HG03460 (cell line): ENCODE results near the gene EZR.

Experiments
- ATAC-seq: cut with Tn5 transposase; IDR thresholded peaks from one replicate; pipeline ENCODE4 v1.9.1; 2021; ENCODE audit not compliant: unreplicated experiment

Gene EZR

DNA sequence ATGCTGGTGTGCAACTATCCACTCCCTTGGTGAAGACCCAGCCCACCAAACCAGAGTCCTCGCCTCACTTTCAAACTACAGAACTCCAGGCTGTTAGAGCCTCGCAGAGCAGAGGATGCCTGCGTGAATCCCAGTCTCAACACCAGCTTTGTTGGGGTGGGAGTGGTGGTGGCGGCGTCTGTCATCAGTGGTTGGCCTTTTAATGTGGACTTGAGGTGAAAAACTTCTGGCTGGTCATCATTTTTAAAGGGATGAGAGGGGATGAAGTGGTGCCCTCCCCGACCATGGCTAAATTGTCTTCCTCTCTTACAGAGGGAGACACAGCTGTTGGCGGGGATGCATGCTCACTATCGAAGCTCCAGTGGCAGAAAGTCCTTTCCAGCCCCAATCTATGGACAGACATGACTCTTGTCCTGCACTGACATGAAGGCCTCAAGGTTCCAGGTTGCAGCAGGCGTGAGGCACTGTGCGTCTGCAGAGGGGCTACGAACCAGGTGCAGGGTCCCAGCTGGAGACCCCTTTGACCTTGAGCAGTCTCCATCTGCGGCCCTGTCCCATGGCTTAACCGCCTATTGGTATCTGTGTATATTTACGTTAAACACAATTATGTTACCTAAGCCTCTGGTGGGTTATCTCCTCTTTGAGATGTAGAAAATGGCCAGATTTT, 54.9 kb downstream of the EZR start:
- ATAC-seq: no peak

DNA sequence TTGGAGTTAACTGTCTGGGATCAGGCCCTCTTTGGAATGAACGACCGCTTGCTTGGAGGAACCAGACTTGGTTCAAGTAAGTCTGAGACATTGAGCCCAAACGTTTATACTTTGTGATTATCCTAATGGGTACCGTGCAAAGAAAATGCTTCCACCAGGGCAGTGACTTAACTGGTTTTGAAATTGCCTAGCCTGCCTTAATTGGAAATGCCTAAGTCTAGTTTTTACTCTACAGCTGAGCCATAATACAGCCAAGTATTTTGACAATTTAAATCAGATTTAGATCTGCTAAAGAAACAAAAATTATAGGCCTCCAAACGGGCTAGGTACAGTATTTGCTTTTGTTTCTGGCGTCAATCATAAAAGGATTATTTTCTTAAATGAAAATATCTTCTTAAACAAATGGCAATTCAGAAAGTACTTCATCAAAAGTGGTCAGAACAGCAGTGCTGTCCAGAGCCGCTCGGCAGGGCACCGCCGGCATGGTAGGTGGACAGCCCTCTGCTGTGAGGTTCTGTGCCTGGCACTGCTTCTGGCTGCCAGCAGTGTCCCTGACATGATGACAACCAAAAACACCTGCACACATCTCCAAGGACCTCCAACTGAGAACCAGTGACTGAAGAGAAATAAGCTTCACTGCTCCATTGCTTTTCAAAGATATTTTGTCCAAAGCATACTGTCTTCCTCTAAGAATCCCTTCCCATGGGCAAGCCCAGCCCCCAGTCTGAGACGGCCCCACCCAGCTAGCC, 55.6 kb downstream of the EZR start:
- ATAC-seq: no peak

DNA sequence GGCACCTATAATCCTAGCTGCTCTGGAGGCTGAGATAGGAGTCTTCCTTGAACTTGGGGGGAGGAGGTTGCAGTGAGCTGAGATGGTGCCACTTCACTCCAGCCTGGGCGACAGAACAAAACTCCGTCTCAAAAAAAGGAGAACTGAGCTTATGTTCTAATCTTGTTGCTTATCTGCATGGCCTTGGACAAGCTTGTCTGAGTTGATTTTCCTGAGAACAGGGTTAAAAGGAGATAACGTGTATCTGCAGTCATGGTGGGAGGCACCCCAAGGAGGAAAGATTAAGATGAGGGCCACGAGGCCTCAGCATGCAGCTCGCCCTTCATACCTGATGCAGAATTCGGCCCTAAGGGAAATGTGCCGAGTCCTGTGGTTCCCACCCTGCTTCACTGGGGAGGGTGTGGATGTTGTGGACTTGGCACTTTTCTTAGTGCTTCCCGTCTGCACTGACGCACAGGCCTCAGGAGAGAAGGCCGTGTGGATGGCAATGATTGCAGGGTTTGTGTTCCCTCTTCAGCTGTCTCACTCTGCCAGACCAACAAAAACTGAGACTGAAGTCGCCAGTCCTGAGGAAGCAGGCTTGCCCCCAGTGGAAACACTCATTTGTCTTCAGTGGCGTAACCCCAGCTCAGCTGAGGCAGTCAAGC, 56.3 kb downstream of the EZR start:
- no peak for ATAC-seq

DNA sequence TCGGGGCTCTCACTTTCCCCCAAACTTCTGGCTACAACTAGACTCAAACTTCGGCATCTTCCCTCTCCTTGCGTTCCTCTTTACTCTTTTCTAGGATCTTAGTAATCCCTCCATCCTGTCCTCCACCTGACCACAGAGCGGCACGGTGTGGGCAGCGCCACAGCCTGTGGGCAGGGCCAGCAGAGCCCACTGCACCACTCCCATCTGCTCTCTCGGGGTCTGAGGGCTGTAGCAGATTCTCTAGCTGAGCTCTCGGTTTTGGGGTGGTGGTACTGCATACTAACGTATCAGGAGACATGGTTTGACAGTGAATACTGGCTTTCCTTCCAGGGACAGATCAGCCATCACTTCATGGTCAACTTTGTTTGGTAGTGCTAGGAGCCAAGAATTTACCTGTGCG, 57.4 kb downstream of the EZR start:
- ATAC-seq: no peak

DNA sequence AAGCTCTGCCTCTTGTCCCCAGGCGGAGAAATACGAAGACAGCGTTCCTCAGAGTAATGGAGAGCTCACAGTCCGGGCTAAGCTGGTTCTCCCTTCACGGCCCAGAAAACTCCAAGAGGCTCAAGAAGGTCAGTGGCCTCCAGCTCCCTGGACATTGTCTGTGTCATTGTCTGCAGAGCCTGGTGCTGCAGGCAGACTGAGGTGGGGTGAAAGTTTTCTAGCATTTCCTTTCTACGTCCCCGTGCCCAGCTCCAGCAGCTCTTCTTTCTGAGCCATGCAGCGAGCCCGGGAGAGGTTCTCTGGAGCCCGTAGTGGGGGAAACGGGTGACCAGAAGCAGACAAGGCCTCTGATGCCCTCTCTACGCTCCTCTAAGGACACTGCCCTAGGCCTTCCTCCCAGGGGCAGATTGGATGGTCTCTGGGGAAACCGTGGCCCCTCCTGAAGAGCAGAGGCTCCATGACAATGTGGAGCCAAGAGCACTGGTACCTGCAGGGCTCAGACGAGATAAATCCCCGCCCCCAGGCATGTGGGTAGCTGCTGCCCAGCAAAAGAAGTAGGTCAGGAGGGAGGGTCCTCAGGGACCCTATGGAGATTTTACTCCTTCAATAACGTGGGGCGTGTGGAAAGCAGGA, 58.4 kb downstream of the EZR start:
- no peak for ATAC-seq

DNA sequence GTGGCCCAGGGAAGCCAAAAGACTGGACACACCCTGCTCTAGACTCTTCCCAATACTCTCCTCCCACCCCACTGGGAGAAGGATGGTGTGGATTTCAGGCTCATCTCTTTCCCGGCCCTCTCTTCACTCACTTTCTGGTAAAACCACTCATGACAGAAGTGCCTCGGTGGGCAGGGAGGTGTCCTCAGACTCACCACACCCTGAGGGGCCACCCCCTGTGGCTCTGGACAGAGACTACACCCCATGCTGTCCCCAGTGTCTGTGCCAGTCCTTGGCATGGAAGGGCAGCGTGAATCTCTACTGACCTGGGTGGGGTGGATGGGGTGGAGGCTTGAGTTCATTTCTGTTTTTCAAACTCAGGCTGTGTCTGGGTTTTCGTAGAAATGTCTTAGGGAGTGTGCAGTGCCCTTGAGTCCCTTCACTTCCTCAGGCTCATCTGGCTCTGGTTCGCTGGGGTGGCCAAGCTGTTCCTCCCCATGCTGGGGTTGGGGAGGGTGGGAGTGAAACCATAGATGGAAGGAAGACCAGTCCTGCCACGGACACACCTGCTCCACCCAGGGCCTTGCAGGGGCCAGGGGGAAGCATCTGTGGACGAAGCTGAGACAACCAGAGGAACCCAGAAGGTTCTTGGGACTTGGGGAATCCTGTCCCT, 59.1 kb downstream of the EZR start:
- ATAC-seq: no peak

DNA sequence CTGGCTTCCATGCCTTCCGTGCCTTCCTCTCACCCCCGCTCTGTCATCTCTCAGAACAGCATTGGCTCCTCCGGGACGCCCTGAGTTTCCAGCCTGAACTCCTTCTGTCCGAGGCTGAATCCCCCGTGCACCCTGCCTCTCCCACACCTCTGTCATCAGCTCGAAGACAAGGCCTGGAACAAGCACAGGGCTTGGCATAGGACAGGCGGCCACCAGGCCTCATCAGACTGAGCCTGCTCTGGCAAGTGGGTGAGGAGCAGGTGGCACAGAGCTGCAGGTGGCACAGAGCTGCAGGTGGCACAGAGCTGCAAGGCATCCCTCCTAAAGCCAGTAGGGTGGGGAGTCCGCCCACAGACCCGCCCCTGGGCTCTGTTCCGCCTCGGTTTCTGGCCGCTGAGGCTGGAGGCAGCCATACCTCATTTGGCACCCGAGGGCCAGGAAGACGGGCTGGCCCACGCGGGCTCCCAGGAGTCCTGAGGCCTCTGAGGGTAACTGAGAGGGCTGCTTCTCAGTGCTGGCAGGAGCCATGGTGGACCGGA, 60.2 kb downstream of the EZR start:
- ATAC-seq: no peak

DNA sequence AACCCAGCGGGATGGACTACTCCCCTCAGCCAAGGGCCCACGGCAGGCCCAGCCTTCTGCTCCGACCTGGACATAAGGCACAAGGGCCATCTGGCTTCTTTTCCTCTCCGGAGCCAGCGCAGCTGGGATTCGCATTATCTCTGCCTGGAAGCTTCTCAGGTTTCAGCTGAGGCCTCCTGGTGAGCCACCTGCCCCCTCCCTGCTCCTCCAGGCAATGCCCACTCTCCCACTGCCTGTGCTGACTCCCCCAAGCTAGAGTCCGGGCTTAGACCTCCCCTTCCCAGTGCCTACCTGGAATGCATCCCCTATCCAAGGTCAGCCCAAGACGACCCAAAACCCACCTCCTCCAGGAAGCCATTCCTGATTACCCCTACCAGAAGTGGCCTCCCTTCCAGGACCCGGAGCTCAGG, 60.7 kb downstream of the EZR start:
- ATAC-seq: no peak

DNA sequence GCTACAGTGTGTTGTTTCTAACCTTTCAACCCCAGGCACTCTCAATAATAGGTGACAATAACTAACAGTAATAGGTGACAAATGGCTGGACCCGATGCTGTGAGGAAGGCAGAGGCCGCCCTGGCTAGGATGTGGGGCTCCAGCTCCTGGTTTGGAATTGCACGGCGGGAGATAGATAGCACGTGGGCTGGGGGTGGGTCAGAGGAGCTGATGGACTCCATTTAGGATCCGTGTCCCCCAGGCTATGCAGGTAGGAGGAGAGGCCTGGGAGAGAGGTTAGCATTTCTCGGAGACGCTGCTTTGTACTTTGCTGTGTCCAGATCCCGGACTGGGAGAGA, 61.4 kb downstream of the EZR start:
- no peak for ATAC-seq

DNA sequence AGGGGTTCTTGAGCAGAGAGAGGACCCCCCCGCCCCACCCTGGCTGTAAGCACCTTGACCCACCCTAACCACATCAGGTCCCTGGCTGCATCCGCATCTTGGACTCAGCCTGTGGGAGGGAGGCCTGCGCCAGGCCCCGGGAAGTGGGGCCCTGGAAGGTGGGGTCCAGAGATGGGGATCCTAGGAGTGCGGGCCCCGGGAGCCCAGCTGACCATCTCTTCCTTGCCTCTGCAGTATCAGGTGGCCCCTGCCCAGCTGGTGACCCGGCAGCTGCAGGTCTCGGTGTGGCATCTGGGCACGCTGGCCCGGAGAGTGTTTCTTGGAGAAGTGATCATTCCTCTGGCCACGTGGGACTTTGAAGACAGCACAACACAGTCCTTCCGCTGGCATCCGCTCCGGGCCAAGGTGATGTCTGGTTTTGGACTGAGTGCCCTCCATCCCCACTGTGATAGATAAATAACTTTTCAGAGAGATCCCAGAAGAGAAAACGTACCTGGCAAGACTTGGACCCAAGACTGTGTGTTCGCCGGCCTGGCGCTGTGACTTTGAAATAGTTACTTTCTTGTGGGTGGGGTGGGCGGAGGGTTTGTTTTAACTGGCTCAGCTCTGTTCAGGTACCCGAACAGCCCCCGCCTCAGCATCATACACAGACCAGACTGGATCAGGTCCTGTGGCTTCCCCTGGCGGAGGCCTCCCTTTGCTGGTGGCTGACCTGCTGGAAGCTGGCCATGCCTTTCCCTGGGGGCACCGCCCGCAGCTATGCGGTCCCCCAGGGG, 62.0 kb downstream of the EZR start:
- no peak for ATAC-seq

DNA sequence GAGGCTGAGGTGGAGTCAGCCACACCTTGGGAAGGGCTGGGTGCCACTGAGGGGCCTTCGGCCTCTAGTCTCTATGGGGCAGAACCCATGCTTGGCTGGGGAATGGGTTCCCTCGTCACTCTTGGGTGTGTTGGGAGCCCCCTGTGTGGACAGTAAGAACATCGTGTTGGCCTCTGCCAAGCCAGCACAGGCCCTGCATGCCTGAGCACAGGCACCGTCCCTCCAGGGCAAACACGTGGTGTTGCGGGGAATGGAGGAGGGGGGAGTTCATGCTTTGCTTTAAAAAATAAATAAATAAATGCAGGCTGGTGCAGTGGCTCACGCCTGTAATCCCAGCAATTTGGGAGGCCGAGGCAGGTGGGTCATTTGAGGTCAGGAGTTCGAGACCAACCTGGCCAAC, 63.0 kb downstream of the EZR start:
- ATAC-seq: no peak

DNA sequence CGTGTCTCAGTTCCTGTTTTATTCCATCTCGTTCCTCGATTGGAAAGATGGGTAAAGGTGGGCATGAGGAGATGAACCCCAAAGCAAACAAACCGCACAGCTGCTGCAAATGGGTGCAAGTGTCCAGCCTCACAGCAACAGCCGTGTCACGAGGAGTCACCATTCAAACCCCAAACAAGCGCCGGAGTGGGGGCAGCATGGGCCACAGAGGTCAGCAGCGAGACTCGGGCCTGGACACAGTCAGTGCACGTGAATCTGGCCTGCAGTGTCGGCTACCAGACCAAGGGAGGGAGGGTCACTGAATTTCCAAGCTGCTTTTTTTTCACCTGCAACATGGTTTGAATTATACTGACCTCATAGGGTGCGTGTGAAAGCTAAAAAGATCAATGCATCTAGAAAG, 63.5 kb downstream of the EZR start:
- no peak for ATAC-seq

DNA sequence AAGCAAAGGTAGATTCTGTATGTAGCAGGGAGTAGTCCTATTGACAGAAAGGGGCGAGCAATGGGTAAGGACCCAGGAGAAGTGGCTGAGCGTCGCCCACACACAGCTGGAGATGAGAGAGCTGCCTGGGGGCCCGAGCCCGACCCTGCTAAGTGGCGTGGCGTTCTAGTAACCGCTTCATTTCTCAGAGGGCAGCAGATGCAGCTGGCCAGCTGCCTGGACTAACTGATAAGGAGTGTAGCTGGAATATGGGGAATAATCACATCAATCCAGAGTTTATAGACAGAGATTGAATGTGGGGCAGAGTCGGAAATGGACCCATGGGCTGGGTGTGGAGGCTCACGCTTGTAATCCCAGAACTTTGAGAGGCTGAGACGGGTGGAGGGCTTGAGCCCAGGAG, 64.4 kb downstream of the EZR start:
- no peak for ATAC-seq

DNA sequence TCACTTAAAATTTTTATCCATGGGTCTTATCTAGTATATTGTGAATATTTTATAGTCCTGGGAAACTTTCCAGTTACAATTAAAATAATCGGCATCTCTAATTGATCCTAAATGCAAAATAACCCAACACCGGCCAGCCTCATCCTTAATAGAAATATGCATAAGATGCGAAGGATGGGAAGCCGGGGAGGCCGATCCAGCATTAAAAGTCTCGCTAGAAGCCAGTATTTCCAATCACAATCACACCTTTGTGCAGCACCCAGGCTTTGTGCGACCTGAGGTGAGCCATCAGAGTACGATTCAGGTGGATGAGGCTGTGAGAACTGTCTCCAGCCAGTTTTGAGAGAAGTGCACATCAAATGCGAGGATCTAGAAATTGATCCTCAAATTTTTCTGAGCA, 65.4 kb downstream of the EZR start:
- ATAC-seq: no peak

DNA sequence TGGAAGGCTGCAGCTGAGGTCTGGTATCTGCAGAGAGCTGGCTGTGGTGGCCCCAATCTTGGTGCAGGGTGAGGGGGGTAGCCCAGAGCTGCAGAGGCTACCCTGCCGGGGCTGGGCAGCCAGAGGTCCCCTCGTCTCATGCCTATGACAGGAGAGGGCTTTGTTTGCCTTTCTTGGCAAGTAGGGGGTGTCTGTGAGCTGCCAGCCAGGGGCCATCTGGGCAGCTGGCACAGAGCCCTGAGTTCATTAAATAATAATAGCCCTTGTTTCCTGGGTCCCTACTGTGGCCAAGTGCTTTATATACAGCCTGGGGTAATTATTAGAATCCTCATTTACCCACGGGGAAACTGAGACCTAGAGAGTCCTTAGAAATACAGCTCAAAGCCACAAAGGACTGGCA, 66.6 kb downstream of the EZR start:
- no peak for ATAC-seq

DNA sequence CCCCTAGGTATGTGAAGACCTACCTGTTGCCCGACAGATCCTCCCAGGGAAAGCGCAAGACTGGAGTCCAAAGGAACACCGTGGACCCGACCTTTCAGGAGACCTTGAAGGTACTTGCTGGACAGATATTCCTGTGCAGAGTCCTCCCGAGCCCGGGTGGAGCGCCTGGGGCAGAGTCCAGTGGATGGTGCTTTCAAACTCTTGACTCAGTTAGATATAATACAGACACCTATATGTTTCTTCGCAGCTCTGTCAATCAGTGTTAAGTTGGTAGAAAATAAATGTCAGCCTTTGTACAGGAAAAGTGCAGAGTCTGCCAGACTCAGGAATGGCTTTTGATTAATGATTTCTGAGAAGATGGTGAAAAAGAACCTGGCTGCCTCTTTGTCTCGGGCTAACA, 67.2 kb downstream of the EZR start:
- ATAC-seq: no peak

DNA sequence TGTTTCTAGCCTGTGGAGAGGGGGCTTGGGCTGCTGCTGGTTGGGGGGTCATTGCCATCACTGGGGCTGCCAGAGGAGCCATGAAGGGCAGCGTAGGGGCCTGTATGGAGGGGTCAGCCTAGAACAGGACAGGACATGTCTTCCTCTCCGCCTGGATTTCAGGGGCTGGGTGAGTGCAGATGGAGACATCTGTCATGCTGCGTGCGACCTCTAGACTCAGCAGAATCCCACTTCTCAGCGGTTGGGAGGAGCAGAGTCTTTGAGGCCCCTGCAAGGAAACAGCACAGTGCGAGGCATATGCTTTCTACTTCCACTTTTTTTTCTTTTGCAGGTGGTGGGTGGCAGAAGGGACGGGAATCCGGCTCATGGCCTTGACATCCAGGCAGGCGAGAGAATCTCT, 67.9 kb downstream of the EZR start:
- ATAC-seq: no peak

DNA sequence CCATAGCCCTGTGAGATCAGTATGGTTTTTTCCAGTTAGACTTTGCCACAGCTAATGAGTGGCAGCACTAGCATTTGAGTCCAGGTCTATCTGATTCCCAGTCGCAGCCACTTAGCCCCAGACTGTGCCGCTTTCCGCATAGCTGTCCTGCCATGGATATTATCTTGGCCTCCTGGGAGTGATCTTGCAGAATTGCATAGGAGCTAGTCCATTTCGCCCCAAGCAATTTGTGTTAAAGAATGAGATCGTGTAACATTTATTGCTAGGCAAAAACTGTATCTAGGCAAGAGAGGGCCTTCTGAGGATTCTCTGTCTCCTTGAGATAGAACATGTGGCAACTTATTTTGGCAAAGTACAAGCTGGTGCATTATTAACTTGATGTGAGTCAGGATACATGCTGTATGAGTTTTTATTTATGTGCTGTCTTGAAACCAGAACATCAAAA, 74.2 kb downstream of the EZR start:
- no peak for ATAC-seq

DNA sequence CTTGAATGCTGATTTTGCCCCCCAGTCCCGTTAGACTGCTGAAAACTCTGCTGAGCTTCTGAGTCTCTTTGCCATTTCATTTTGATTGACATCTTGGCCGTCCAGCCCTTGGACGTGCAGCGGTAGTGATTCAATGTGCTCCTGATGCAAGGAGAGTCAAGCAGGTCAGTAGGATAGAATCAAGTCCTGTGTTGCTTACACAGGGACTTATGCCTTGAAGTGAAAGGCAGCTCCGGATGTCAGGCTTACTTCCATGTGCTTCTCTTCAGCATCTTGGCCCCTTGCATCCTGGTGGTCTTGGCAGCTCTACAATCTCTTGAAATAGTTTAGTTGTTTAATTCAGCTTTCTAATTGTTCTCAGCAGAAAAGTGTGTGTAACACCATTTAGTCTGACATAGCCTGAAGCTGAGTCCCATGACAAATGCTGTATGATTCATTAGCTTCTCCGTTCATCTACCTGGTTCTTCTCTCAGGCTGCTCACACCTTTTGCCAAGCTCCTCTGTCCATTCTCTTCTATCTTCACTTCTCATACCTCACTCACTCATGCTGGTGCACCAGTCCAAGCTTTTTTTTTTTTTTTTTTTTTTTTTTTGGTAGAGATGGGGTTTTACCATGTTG, 76.0 kb downstream of the EZR start:
- no peak for ATAC-seq

DNA sequence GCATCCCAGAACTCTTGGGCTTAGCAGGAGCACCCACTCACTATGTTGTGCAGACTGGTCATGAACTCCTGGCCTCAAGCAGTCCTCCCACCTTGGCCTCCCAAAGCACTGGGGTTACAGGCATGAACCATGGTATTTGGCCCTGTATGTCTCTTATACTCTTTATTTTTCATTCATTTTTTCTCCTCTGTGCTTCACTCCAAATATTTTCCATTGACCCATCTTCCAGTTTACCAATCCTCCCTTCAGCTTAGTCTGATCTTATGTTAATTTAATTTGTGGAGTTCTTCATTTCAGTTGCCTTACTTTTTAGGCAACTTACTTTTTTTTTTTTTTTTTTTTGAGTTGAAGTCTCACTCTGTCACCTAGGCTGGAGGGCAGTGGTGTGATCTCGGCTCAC, 79.5 kb downstream of the EZR start:
- ATAC-seq: no peak
